Upper lobe of left lung (tissue), 4 donors: ENCODE measurements around the gene UQCRFS1.
"Not testable (repeated sequence)": the region's sequence is repeated elsewhere in the genome, so short reads cannot be mapped to it uniquely, and the experiment has no call there.

Experiments
- EP300 ChIP-seq, 4 donors: sonication (generic); formaldehyde crosslinking; IDR thresholded peaks; one replicate each; pipeline ENCODE4 v1.5.1; 2017; ENCODE audit warnings: antibody characterized with exemption in 4 of 4, control low read depth in 2 of 4
- POLR2A ChIP-seq, 4 donors: fragments of 450-650 bp; IDR thresholded peaks; one replicate each; pipeline ENCODE4 v1.5.1; 2016 to 2017; ENCODE audit warnings: antibody characterized with exemption in 4 of 4, mild to moderate bottlenecking in 2 of 4
- TF ChIP-seq, protein P1 (sequence below), 6 experiments: fragments of 450-650 bp in 4 of 6; fragments of 200-600 bp in 2 of 6; sonication (generic) in 2 of 6; IDR thresholded peaks; one replicate each; pipeline ENCODE4 v1.5.1; 2016 to 2019; ENCODE audit warnings: antibody characterized with exemption in 6 of 6

DNA sequence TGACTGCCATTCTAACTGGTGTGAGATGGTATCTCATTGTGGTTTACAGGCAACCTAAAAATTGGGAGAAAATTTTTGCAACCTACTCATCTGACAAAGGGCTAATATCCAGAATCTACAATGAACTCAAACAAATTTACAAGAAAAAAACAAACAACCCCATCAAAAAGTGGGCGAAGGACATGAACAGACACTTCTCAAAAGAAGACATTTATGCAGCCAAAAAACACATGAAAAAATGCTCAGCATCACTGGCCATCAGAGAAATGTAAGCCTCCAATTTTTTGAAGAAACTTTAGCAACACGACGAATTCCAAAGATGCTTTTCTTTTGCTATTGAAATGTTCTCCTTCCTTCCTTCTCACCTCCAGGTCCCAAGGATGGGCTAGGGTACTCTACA lies 1.9 kb downstream of the UQCRFS1 start:
- TF ChIP-seq, protein P1, sequence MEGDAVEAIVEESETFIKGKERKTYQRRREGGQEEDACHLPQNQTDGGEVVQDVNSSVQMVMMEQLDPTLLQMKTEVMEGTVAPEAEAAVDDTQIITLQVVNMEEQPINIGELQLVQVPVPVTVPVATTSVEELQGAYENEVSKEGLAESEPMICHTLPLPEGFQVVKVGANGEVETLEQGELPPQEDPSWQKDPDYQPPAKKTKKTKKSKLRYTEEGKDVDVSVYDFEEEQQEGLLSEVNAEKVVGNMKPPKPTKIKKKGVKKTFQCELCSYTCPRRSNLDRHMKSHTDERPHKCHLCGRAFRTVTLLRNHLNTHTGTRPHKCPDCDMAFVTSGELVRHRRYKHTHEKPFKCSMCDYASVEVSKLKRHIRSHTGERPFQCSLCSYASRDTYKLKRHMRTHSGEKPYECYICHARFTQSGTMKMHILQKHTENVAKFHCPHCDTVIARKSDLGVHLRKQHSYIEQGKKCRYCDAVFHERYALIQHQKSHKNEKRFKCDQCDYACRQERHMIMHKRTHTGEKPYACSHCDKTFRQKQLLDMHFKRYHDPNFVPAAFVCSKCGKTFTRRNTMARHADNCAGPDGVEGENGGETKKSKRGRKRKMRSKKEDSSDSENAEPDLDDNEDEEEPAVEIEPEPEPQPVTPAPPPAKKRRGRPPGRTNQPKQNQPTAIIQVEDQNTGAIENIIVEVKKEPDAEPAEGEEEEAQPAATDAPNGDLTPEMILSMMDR (IDR thresholded peaks at IDR 0.05), result not testable (repeated sequence)
- TF ChIP-seq EP300, POLR2A (IDR thresholded peaks at IDR 0.05): not testable (repeated sequence)
